Spinal cord (tissue), 10 donors: Measurements from ENCODE around the gene CHST3. TPM values are rescaled to one million over a fixed set of nuclear protein-coding genes. Genes with fewer than 3 reads are reported as not detected.

Source experiments
- DNase-seq, 6 donors: peaks; one replicate each; pipeline versions ENCODE4 v3.0.0 to v3.0.0-alpha.2; 2013 to 2015; ENCODE audit warnings: low spot score in 6 of 6, low read depth in 4 of 6
- H3K27ac ChIP-seq: one replicate; pipeline ENCODE4 v1.5.1; 2013; ENCODE audit warnings: low read depth, low read length, control low read depth
- H3K27me3 ChIP-seq: one replicate; pipeline ENCODE4 v1.6.1; 2013; ENCODE audit warnings: low read length; ENCODE audit not compliant: control insufficient read depth, insufficient read depth
- H3K36me3 ChIP-seq: one replicate; pipeline ENCODE4 v1.6.1; 2013; ENCODE audit warnings: low read length; ENCODE audit not compliant: control insufficient read depth, insufficient read depth
- H3K4me1 ChIP-seq: one replicate; pipeline ENCODE4 v1.6.1; 2013; ENCODE audit warnings: low read length; ENCODE audit not compliant: control insufficient read depth, insufficient read depth
- H3K4me3 ChIP-seq: one replicate; pipeline ENCODE4 v1.5.1; 2013; ENCODE audit warnings: low read depth, low read length, control low read depth
- H3K9me3 ChIP-seq: one replicate; pipeline ENCODE4 v1.6.1; 2013; ENCODE audit warnings: low read length; ENCODE audit not compliant: control insufficient read depth, insufficient read depth
- WGBS: methylation state at CpG from one replicate; pipeline ENCODE4 v1.1.5; 2013; ENCODE audit warnings: missing lambda C conversion rate; ENCODE audit not compliant: insufficient coverage; 5-methylcytosine and 5-hydroxymethylcytosine counted together
- polyA plus RNA-seq, 2 donors: library from polyadenylated mRNA; unstranded; fragments of 120-200 nt; gene quantifications; one replicate each; pipeline ENCODE4 v1.2.1, GENCODE V29; 2013; ENCODE audit not compliant: insufficient read length in 2 of 2
- total RNA-seq, 2 donors: library from RNA; depleted of rRNA in 1 of 2; stranded (reverse); fragments of 120-200 nt in 1 of 2; fragments of >200 nt in 1 of 2; gene quantifications; one replicate each; pipeline versions ENCODE4 v1.2.3 to v1.2.4, GENCODE V29; 2013 to 2014
- donor health status: healthy.

CHST3 gene
- total and polyA plus RNA-seq, 4 donors: 28.4 to 34.2 (median 31.3) TPM

DNA sequence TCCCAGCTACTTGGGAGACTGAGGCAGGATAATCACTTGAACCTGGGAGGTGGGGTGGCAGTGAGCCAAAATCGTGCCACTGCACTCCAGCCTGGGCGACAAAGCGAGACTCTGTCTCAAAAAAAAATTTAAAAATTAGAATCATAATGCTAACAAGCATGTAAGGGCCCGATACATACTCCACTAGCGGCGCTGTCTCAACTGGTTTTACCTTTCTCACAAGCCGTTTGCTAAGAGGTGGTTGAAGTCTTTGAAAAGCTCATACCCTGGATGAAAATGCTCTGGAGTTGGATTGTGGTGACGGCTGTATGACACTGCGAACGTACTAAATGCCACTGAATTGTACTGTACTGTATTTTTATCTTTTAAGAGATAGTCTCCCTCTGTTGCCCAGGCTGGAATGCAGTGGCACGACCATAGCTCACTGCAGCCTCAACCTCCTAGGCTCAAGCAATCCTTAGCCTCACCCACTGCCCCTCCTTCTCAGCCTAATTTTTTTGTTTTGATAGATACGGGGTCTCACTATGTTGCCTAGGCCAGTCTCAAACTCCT, 94.2 kb downstream of the CHST3 start:
- Histone ChIP-seq H3K4me1 (peaks cover 18% of the 10 kb centered on the region), H3K27me3 (no peaks in the 10 kb centered on the region), H3K4me3 (no peak overlapping the region), H3K27ac (no peak overlapping the region), H3K9me3 (no peaks in the 10 kb centered on the region), H3K36me3 (peaks cover 33% of the 10 kb centered on the region)
- WGBS: 100% methylated on average over 2 of the region's 12 CpGs
- DNase-seq: no peak

DNA sequence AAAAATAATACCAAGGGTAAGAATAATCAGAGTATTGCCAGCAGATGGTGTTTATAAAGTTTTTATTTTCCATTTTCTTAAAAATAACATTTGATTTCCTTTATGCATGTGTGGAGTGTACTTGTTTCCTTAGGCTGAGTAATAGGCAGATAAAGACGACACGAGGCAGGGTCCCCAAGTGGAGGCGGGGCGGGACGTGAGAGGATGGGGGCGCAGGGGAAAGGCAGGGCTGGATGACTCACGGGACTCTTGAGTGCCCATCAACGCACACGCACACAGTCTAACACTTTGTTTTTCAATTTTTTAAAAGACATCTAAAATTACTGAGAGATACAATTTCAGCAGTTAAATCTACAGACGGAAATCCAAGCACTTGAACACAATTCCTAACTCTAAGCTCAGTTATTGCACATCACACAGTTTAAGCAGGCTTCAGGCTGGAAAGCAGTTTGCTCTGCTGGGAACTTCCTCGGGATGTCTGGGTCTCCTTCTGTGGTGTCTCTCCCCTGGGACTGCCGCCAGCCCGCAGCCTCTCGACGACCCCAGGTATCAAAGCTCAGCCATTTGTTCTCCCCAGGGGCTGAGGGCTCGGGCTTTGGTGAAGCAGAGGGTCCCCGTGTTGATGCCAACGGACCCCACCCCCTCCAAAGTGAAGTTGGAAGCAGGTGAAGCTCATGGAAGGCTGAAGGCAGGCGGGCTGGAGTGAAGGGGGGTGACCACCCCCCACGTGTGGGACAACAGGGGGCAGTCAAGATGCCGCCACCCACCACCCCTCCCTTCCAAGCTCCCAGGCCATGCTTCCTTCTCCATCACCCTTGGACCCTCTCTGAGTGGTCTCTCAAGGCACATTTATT, 95.0 kb downstream of the CHST3 start:
- 52% methylated on average over 13 of the region's 21 CpGs for WGBS
- Histone ChIP-seq H3K27me3 (no peaks in the 10 kb centered on the region), H3K9me3 (no peaks in the 10 kb centered on the region), H3K36me3 (peaks cover 41% of the 10 kb centered on the region), H3K27ac (no peak overlapping the region), H3K4me3 (no peak overlapping the region), H3K4me1 (peaks cover 18% of the 10 kb centered on the region)
- no peak for DNase-seq

DNA sequence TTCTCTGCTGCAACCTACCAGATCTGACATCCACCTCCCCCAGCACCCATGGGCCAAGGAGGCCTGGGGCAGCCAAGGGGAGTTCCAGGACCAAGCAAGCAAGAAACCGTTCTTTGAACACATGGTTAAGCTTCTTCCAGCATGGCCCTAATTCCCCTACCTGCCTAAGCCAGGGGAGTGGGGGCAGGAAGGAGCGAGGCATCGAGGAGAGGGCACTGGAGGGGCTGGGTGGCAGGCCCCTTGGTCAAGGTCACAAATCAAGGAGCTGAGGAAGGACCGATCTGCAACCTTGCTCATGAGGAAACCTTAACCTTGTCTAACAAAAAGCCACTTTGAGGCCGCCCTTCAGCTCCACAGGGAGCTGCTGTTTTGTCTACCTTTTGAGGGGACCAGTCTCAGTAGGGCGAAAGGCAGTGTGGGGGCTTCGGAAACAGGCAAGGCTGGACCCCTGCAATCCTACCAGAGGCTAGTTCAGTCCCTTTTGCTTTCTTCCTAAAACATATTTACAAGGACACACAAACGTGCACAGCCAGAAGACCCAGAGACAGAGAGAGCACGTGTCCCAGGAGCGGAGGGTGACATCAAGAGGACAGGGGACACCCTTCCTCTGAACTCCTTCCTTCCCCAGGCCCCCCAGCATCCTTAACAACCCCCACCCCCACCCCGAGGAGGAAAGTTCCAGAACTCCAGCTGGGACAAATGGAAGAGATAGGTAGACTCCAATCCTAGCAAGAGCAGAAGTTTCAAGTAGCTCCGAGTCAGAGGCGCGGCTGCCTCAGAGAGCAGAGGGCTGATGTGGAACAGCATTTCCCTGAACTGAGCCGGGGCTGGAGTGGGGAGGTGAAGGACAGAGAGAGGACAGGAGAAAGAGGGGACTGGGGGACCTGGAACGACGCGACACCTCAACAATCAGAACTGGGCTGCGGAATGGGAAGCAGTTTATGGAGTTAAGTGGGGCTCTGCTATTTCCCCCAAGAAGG, 95.9 kb downstream of the CHST3 start:
- H3K27me3 ChIP-seq: no peaks in the 10 kb centered on the region
- DNase-seq: no peak
- peaks cover 49% of the 10 kb centered on the region for H3K36me3 ChIP-seq
- H3K9me3 ChIP-seq: no peaks in the 10 kb centered on the region
- peaks cover 18% of the 10 kb centered on the region for H3K4me1 ChIP-seq
- 84% methylated on average over 15 of the region's 19 CpGs for WGBS
- no peak overlapping the region for H3K27ac ChIP-seq
- no peak overlapping the region for H3K4me3 ChIP-seq

DNA sequence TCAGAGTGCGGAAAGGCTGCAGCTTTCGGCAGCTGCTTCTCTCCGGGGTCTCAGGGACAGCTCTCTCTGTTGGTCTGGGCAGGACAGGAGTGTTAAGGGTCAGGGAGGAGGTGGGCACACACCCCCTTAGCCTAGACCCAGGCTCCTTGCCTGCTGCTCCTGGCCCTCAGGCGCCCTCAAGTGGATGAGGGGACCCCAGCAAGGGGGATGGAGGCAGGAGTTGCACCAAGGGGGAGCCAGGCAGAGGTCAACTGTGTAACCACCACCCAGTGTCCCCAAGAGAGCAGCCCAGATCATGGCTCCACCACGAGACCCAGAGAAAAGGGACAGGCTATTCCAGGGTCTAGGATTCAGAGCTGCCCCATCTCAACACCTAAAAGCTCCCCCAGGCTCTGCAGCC, 97.3 kb downstream of the CHST3 start:
- H3K27me3 ChIP-seq: no peaks in the 10 kb centered on the region
- H3K4me1 ChIP-seq: peaks cover 20% of the 10 kb centered on the region
- H3K36me3 ChIP-seq: peaks cover 63% of the 10 kb centered on the region
- no peak overlapping the region for H3K27ac ChIP-seq
- no peak overlapping the region for H3K4me3 ChIP-seq
- no peak for DNase-seq
- no peaks in the 10 kb centered on the region for H3K9me3 ChIP-seq
- 59% methylated on average over 5 of the region's 5 CpGs for WGBS

DNA sequence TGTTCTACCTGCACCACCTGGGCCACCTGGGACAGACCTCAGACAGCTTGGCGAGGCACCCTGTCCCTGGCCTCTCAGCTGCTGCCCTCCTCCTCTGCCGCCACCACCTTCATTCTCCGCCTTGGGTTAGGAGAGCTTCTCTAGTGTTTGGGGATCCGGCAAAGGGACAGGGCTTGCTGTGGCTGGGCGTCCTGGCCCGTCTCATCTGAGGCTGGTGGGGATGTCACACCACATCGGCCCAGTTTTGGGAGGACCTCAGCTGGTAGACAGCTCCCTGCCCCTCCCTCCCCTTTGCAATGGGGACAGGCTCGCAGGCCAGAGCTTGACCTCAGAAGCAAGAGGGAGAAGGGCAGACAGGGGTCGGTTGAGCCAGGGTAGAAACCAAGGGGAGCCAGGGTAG, 97.7 kb downstream of the CHST3 start:
- Histone ChIP-seq H3K4me1 (peaks cover 21% of the 10 kb centered on the region), H3K27ac (no peak overlapping the region), H3K4me3 (no peak overlapping the region), H3K36me3 (peaks cover 67% of the 10 kb centered on the region), H3K9me3 (no peaks in the 10 kb centered on the region), H3K27me3 (no peaks in the 10 kb centered on the region)
- no peak for DNase-seq
- 69% methylated on average over 7 of the region's 9 CpGs for WGBS

DNA sequence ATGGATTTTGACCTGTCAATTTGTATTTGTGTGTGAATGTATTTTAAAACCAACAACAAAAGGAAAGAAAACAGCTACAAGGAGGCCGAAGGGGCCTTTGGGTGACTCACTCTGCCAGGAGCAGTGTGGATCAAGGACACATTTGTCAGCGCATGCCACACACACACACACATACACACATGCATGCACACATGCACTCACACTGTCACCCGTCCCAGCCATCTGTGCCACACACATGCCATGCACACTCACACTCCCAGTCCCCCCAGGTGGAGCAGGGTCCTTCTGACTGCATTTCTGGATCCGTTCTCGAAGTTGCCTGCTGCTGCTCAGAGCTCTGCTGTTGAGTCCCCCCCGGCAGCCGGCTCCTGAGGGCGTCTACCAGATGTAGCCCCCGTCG, 98.2 kb downstream of the CHST3 start:
- H3K9me3 ChIP-seq: no peaks in the 10 kb centered on the region
- no peak overlapping the region for H3K4me3 ChIP-seq
- 78% methylated on average over 8 of the region's 10 CpGs for WGBS
- peaks cover 20% of the 10 kb centered on the region for H3K4me1 ChIP-seq
- peak in 1 of 6 donors; percentile 86 for DNase-seq
- H3K27me3 ChIP-seq: no peaks in the 10 kb centered on the region
- peaks cover 72% of the 10 kb centered on the region for H3K36me3 ChIP-seq
- no peak overlapping the region for H3K27ac ChIP-seq

Other genes starting within 250 kb of the CHST3 start
- gene C10orf105, start 244.6 kb upstream of the CHST3 start, total RNA-seq: 1 to 10 TPM in 1 of 2 donors, under 1 TPM in 1; 0.99 to 4.6 TPM
- gene C10orf105, start 244.6 kb upstream of the CHST3 start, polyA plus RNA-seq: 10 to 100 TPM in 1 of 2 donors, 1 to 10 TPM in 1; 8.2 to 13.9 TPM
- 10 to 100 TPM; 21.0 to 33.6 TPM for gene VSIR, start 190.9 kb upstream of the CHST3 start, total RNA-seq
- gene VSIR, start 190.9 kb upstream of the CHST3 start, polyA plus RNA-seq: 10 to 100 TPM; 33.1 to 39.0 TPM
- gene PSAP, start 113.1 kb upstream of the CHST3 start, total RNA-seq: 1,000 to 10,000 TPM in 1 of 2 donors, 100 to 1,000 TPM in 1; 882 to 1,163 TPM
- gene PSAP, start 113.1 kb upstream of the CHST3 start, polyA plus RNA-seq: 1,000 to 10,000 TPM; 1,310 to 1,358 TPM
- gene SPOCK2, start 124.2 kb downstream of the CHST3 start, total RNA-seq: 100 to 1,000 TPM in 1 of 2 donors, 10 to 100 TPM in 1; 79.7 to 188 TPM
- gene SPOCK2, start 124.2 kb downstream of the CHST3 start, polyA plus RNA-seq: 100 to 1,000 TPM; 294 to 312 TPM